ENCODE data around the gene SEM1.
"Not testable (repeated sequence)": the region's sequence is repeated elsewhere in the genome, so short reads cannot be mapped to it uniquely, and the experiment has no call there.

The SEM1 gene

GRCh38 chr7:96658022-96658412, 51.6 kb downstream of the SEM1 start:
- DNase-seq, result no peak

- no peak for DNase-seq
These were observed 52.2 kb downstream of the SEM1 start for GRCh38 chr7:96657347-96658021.

GRCh38 chr7:96655956-96656355, 53.7 kb downstream of the SEM1 start:
- no peak for DNase-seq

GRCh38 chr7:96654630-96655188, 54.9 kb downstream of the SEM1 start:
- DNase-seq, result no peak

- no peak for DNase-seq
These were observed 59.7 kb downstream of the SEM1 start for GRCh38 chr7:96649981-96650380.

GRCh38 chr7:96648784-96649183, 60.9 kb downstream of the SEM1 start:
- DNase-seq, result no peak

GRCh38 chr7:96647733-96648132, 61.9 kb downstream of the SEM1 start:
- no peak for DNase-seq

- DNase-seq, result no peak
These were observed 64.6 kb downstream of the SEM1 start for GRCh38 chr7:96645084-96645483.

GRCh38 chr7:96643436-96643835, 66.2 kb downstream of the SEM1 start:
- not testable (repeated sequence) for DNase-seq

- DNase-seq, result no peak
These were observed 69.6 kb downstream of the SEM1 start for GRCh38 chr7:96640054-96640453.

All from NCI-H1048 (cell line).